ENCODE results near the gene THOC7. TPM values are rescaled to one million over a fixed set of nuclear protein-coding genes. Genes with fewer than 3 reads are reported as not detected.

Gene THOC7
- total RNA-seq, 1 donor from 2014 or later: 28.7 TPM

GRCh38 chr3:63817225-63817624 is 46.4 kb downstream of the THOC7 start:
- no peaks in the 10 kb centered on the region for H3K4me1 ChIP-seq (ENCODE audit: control insufficient read depth in 3 of 3, insufficient read depth in 3 of 3, low read length in 3 of 3)
- no peaks in the 10 kb centered on the region for H3K36me3 ChIP-seq (ENCODE audit: control insufficient read depth in 3 of 3, insufficient read depth in 3 of 3, low read length in 3 of 3)
- H3K4me3 ChIP-seq (ENCODE audit: low read length in 3 of 3): no peak overlapping the region
- no peak overlapping the region for H3K9ac ChIP-seq (ENCODE audit: low read depth in 1 of 3, low read length in 3 of 3)
- H3K27me3 ChIP-seq (ENCODE audit: control insufficient read depth in 3 of 3, insufficient read depth in 3 of 3, low read length in 3 of 3): no peaks in the 10 kb centered on the region
- no peaks in the 10 kb centered on the region for H3K9me3 ChIP-seq (ENCODE audit: control insufficient read depth in 3 of 3, low read length in 3 of 3)
- H3K27ac ChIP-seq (ENCODE audit: low read depth, low read length): no peak overlapping the region

- Histone ChIP-seq H3K9ac (ENCODE audit: low read depth in 1 of 3, low read length in 3 of 3) (no peak overlapping the region), H3K4me3 (ENCODE audit: low read length in 3 of 3) (no peak overlapping the region), H3K9me3 (ENCODE audit: control insufficient read depth in 3 of 3, low read length in 3 of 3) (no peaks in the 10 kb centered on the region), H3K27ac (ENCODE audit: low read depth, low read length) (no peak overlapping the region), H3K36me3 (ENCODE audit: control insufficient read depth in 3 of 3, insufficient read depth in 3 of 3, low read length in 3 of 3) (no peaks in the 10 kb centered on the region), H3K4me1 (ENCODE audit: control insufficient read depth in 3 of 3, insufficient read depth in 3 of 3, low read length in 3 of 3) (no peaks in the 10 kb centered on the region), H3K27me3 (ENCODE audit: control insufficient read depth in 3 of 3, insufficient read depth in 3 of 3, low read length in 3 of 3) (no peaks in the 10 kb centered on the region)
Observed at GRCh38 chr3:63814237-63814636, 49.4 kb downstream of the THOC7 start.

DNA sequence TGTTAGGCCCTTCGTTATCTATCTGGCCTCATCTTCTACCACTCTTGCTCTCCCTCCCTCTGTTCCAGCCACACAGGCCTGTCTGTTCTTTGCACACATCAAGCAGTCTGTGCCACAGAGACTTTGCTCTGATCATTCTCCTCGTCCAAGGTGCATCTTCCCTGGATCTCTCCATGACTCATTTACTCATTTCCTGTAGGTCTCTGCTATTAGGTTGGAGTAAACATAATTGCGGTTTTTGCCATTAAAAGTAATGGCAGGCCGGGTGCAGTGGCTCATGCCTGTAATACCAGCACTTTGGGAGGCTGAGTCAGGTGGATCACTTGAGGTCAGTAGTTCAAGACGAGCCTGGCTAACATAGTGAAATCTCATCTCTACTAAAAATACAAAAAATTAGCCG is 54.0 kb downstream of the THOC7 start:
- no peaks in the 10 kb centered on the region for H3K9me3 ChIP-seq (ENCODE audit: control insufficient read depth in 3 of 3, low read length in 3 of 3)
- H3K36me3 ChIP-seq (ENCODE audit: control insufficient read depth in 3 of 3, insufficient read depth in 3 of 3, low read length in 3 of 3): no peaks in the 10 kb centered on the region
- H3K27ac ChIP-seq (ENCODE audit: low read depth, low read length): no peak overlapping the region
- no peak overlapping the region for H3K4me3 ChIP-seq (ENCODE audit: low read length in 3 of 3)
- no peaks in the 10 kb centered on the region for H3K4me1 ChIP-seq (ENCODE audit: control insufficient read depth in 3 of 3, insufficient read depth in 3 of 3, low read length in 3 of 3)
- H3K27me3 ChIP-seq (ENCODE audit: control insufficient read depth in 3 of 3, insufficient read depth in 3 of 3, low read length in 3 of 3): no peaks in the 10 kb centered on the region
- H3K9ac ChIP-seq (ENCODE audit: low read depth in 1 of 3, low read length in 3 of 3): no peak overlapping the region

- Histone ChIP-seq H3K4me3 (ENCODE audit: low read length in 3 of 3) (no peak overlapping the region), H3K9ac (ENCODE audit: low read depth in 1 of 3, low read length in 3 of 3) (no peak overlapping the region), H3K36me3 (ENCODE audit: control insufficient read depth in 3 of 3, insufficient read depth in 3 of 3, low read length in 3 of 3) (no peaks in the 10 kb centered on the region), H3K27me3 (ENCODE audit: control insufficient read depth in 3 of 3, insufficient read depth in 3 of 3, low read length in 3 of 3) (no peaks in the 10 kb centered on the region), H3K9me3 (ENCODE audit: control insufficient read depth in 3 of 3, low read length in 3 of 3) (no peaks in the 10 kb centered on the region), H3K4me1 (ENCODE audit: control insufficient read depth in 3 of 3, insufficient read depth in 3 of 3, low read length in 3 of 3) (no peaks in the 10 kb centered on the region), H3K27ac (ENCODE audit: low read depth, low read length) (no peak overlapping the region)
Observed at GRCh38 chr3:63808633-63809032, 55.0 kb downstream of the THOC7 start.

DNA sequence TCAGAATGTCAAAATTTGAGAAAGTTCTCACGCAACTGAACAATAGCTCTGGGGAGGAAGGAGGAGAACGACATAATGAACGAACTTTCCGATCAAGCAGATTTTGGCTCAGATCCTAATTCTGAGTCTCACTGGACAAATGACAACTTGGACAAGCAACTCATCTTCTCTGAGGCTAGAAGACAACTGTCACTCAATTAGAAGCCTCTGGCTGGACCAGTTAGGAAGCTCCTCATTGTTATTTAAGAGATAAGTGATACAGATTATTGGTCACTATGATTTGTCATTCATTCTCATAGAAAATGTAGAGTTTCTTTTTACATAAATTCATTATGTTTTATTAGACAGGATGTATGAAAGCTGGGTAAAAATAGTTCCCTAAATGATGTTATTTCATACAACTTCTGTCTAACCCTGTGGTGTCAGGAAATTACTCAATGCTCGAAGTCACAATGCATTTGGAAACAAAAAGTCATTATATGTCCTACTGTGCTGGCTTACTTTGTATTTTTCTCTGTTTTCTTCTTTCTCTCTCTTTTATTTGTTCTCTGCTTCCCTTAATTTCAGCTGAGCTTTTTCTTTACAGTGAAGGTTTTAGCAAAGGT is 55.5 kb downstream of the THOC7 start:
- no peak overlapping the region for H3K27ac ChIP-seq (ENCODE audit: low read depth, low read length)
- no peak overlapping the region for H3K4me3 ChIP-seq (ENCODE audit: low read length in 3 of 3)
- H3K9ac ChIP-seq (ENCODE audit: low read depth in 1 of 3, low read length in 3 of 3): no peak overlapping the region
- no peaks in the 10 kb centered on the region for H3K36me3 ChIP-seq (ENCODE audit: control insufficient read depth in 3 of 3, insufficient read depth in 3 of 3, low read length in 3 of 3)
- H3K27me3 ChIP-seq (ENCODE audit: control insufficient read depth in 3 of 3, insufficient read depth in 3 of 3, low read length in 3 of 3): no peaks in the 10 kb centered on the region
- H3K9me3 ChIP-seq (ENCODE audit: control insufficient read depth in 3 of 3, low read length in 3 of 3): no peaks in the 10 kb centered on the region
- no peaks in the 10 kb centered on the region for H3K4me1 ChIP-seq (ENCODE audit: control insufficient read depth in 3 of 3, insufficient read depth in 3 of 3, low read length in 3 of 3)

- no peak overlapping the region for H3K9ac ChIP-seq (ENCODE audit: low read depth in 1 of 3, low read length in 3 of 3)
- H3K27ac ChIP-seq (ENCODE audit: low read depth, low read length): no peak overlapping the region
- no peaks in the 10 kb centered on the region for H3K4me1 ChIP-seq (ENCODE audit: control insufficient read depth in 3 of 3, insufficient read depth in 3 of 3, low read length in 3 of 3)
- no peaks in the 10 kb centered on the region for H3K27me3 ChIP-seq (ENCODE audit: control insufficient read depth in 3 of 3, insufficient read depth in 3 of 3, low read length in 3 of 3)
- H3K9me3 ChIP-seq (ENCODE audit: control insufficient read depth in 3 of 3, low read length in 3 of 3): no peaks in the 10 kb centered on the region
- H3K4me3 ChIP-seq (ENCODE audit: low read length in 3 of 3): no peak overlapping the region
- H3K36me3 ChIP-seq (ENCODE audit: control insufficient read depth in 3 of 3, insufficient read depth in 3 of 3, low read length in 3 of 3): no peaks in the 10 kb centered on the region
Observed at GRCh38 chr3:63803911-63804310, 59.7 kb downstream of the THOC7 start.

DNA sequence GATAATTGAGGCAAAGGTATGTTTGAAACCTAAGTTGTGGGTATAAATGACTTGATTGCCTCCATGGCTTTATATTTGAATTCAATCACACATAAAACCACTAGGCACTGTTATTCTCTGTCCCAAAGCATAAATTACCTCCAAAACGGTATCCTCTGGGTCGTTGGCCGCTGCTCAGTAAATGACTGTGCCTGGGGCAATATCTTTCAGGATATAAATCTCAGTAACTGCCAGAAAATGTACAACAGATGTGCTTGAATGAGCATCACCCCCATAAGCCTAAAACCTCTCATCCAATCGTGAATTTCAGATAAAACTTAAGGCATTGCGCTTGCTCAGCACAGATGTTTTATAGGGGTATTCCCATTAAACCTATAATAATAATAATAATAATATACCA is 63.5 kb downstream of the THOC7 start:
- Histone ChIP-seq H3K27ac (ENCODE audit: low read depth, low read length) (no peak overlapping the region), H3K4me1 (ENCODE audit: control insufficient read depth in 3 of 3, insufficient read depth in 3 of 3, low read length in 3 of 3) (no peaks in the 10 kb centered on the region), H3K9ac (ENCODE audit: low read depth in 1 of 3, low read length in 3 of 3) (no peak overlapping the region), H3K4me3 (ENCODE audit: low read length in 3 of 3) (no peak overlapping the region), H3K9me3 (ENCODE audit: control insufficient read depth in 3 of 3, low read length in 3 of 3) (no peaks in the 10 kb centered on the region), H3K36me3 (ENCODE audit: control insufficient read depth in 3 of 3, insufficient read depth in 3 of 3, low read length in 3 of 3) (no peaks in the 10 kb centered on the region), H3K27me3 (ENCODE audit: control insufficient read depth in 3 of 3, insufficient read depth in 3 of 3, low read length in 3 of 3) (no peaks in the 10 kb centered on the region)

- Histone ChIP-seq H3K4me3 (ENCODE audit: low read length in 3 of 3) (no peak overlapping the region), H3K27ac (ENCODE audit: low read depth, low read length) (no peak overlapping the region), H3K4me1 (ENCODE audit: control insufficient read depth in 3 of 3, insufficient read depth in 3 of 3, low read length in 3 of 3) (no peaks in the 10 kb centered on the region), H3K9ac (ENCODE audit: low read depth in 1 of 3, low read length in 3 of 3) (no peak overlapping the region), H3K36me3 (ENCODE audit: control insufficient read depth in 3 of 3, insufficient read depth in 3 of 3, low read length in 3 of 3) (no peaks in the 10 kb centered on the region), H3K9me3 (ENCODE audit: control insufficient read depth in 3 of 3, low read length in 3 of 3) (no peaks in the 10 kb centered on the region), H3K27me3 (ENCODE audit: control insufficient read depth in 3 of 3, insufficient read depth in 3 of 3, low read length in 3 of 3) (no peaks in the 10 kb centered on the region)
Observed at GRCh38 chr3:63798949-63799348, 64.7 kb downstream of the THOC7 start.

DNA sequence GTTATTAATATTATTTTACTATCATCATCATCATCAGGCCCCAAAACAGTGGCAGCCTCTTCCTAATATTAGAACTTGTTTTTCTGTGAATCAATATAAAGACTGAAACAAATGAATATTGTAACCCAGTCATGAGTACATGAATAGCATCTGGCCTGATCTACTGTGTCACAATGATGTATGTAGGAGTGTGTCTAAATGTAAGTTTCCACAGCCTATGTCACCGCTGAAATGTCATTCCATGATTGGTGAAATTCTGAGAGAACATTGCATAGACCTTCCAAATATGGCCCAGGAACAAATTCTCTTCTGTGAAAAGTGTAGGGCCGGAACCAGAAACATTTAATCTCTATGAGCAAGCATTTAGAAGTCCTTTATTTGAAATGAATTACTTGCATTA is 65.1 kb downstream of the THOC7 start:
- no peak overlapping the region for H3K27ac ChIP-seq (ENCODE audit: low read depth, low read length)
- H3K36me3 ChIP-seq (ENCODE audit: control insufficient read depth in 3 of 3, insufficient read depth in 3 of 3, low read length in 3 of 3): no peaks in the 10 kb centered on the region
- no peak overlapping the region for H3K9ac ChIP-seq (ENCODE audit: low read depth in 1 of 3, low read length in 3 of 3)
- H3K4me1 ChIP-seq (ENCODE audit: control insufficient read depth in 3 of 3, insufficient read depth in 3 of 3, low read length in 3 of 3): no peaks in the 10 kb centered on the region
- H3K27me3 ChIP-seq (ENCODE audit: control insufficient read depth in 3 of 3, insufficient read depth in 3 of 3, low read length in 3 of 3): no peaks in the 10 kb centered on the region
- H3K9me3 ChIP-seq (ENCODE audit: control insufficient read depth in 3 of 3, low read length in 3 of 3): no peaks in the 10 kb centered on the region
- H3K4me3 ChIP-seq (ENCODE audit: low read length in 3 of 3): no peak overlapping the region

- no peaks in the 10 kb centered on the region for H3K9me3 ChIP-seq (ENCODE audit: control insufficient read depth in 3 of 3, low read length in 3 of 3)
- no peaks in the 10 kb centered on the region for H3K36me3 ChIP-seq (ENCODE audit: control insufficient read depth in 3 of 3, insufficient read depth in 3 of 3, low read length in 3 of 3)
- H3K4me1 ChIP-seq (ENCODE audit: control insufficient read depth in 3 of 3, insufficient read depth in 3 of 3, low read length in 3 of 3): no peaks in the 10 kb centered on the region
- no peak overlapping the region for H3K27ac ChIP-seq (ENCODE audit: low read depth, low read length)
- no peak overlapping the region for H3K4me3 ChIP-seq (ENCODE audit: low read length in 3 of 3)
- H3K9ac ChIP-seq (ENCODE audit: low read depth in 1 of 3, low read length in 3 of 3): no peak overlapping the region
- H3K27me3 ChIP-seq (ENCODE audit: control insufficient read depth in 3 of 3, insufficient read depth in 3 of 3, low read length in 3 of 3): no peaks in the 10 kb centered on the region
Observed at GRCh38 chr3:63795438-63795837, 68.2 kb downstream of the THOC7 start.

- Histone ChIP-seq H3K4me1 (ENCODE audit: control insufficient read depth in 3 of 3, insufficient read depth in 3 of 3, low read length in 3 of 3) (no peaks in the 10 kb centered on the region), H3K9ac (ENCODE audit: low read depth in 1 of 3, low read length in 3 of 3) (no peak overlapping the region), H3K4me3 (ENCODE audit: low read length in 3 of 3) (no peak overlapping the region)
Observed at GRCh38 chr3:63791974-63792373, 71.6 kb downstream of the THOC7 start.

More at GRCh38 chr3:63791974-63792373, 71.6 kb downstream of the THOC7 start:
- Histone ChIP-seq H3K9me3 (ENCODE audit: control insufficient read depth in 3 of 3, low read length in 3 of 3) (no peaks in the 10 kb centered on the region), H3K27ac (ENCODE audit: low read depth, low read length) (no peak overlapping the region), H3K27me3 (ENCODE audit: control insufficient read depth in 3 of 3, insufficient read depth in 3 of 3, low read length in 3 of 3) (no peaks in the 10 kb centered on the region), H3K36me3 (ENCODE audit: control insufficient read depth in 3 of 3, insufficient read depth in 3 of 3, low read length in 3 of 3) (no peaks in the 10 kb centered on the region)

Measured in skeletal muscle tissue (tissue), 4 donors.